Transverse colon (tissue), 4 donors: Measurements from ENCODE around the gene TNFRSF11A. TPM values are rescaled to one million over a fixed set of nuclear protein-coding genes. Genes with fewer than 3 reads are reported as not detected.
A peak's percentile ranks its signal among the peaks of the same experiment; 100 is the strongest.

Source experiments
- DNase-seq: peaks from one replicate; pipeline ENCODE4 v3.0.0-alpha.2; 2019
- H3K27ac ChIP-seq, 4 donors: fragments of 200-600 bp; sonication (generic); 2 replicates each; pipeline ENCODE4 v1.5.1; 2016 to 2018; ENCODE audit warnings: inconsistent platforms in 4 of 4
- H3K27me3 ChIP-seq: fragments of 200-600 bp; sonication (generic); 2 replicates; pipeline ENCODE4 v1.5.1; 2017; ENCODE audit warnings: inconsistent platforms
- H3K36me3 ChIP-seq, 4 donors: fragments of 200-600 bp; sonication (generic); 2 replicates each; pipeline ENCODE4 v1.5.1; 2017 to 2019; ENCODE audit warnings: inconsistent platforms in 4 of 4
- H3K4me1 ChIP-seq, 4 donors: fragments of 200-600 bp; sonication (generic); 2 replicates each; pipeline ENCODE4 v1.5.1; 2017 to 2020; ENCODE audit warnings: inconsistent platforms in 4 of 4
- H3K4me3 ChIP-seq, 4 donors: fragments of 200-600 bp; sonication (generic); 1 replicate in 1 of 4; 2 replicates in 3 of 4; pipeline versions ENCODE4 v1.5.1 to v1.6.1; 2017 to 2019; ENCODE audit warnings: inconsistent platforms in 4 of 4
- H3K9me3 ChIP-seq, 2 donors: fragments of 200-600 bp; sonication (generic); 2 replicates each; pipeline ENCODE4 v1.5.1; 2017 to 2019; ENCODE audit warnings: inconsistent platforms in 2 of 2
- EP300 ChIP-seq: sonication (generic); formaldehyde crosslinking; IDR thresholded peaks from one replicate; pipeline ENCODE4 v1.6.1; 2017; ENCODE audit warnings: antibody characterized with exemption, low read depth
- POLR2A ChIP-seq: fragments of 450-650 bp; IDR thresholded peaks from one replicate; pipeline ENCODE4 v1.6.1; 2016; ENCODE audit warnings: antibody characterized with exemption, mild to moderate bottlenecking, moderate library complexity
- POLR2AphosphoS5 ChIP-seq, 3 donors: sonication (generic); formaldehyde crosslinking; IDR thresholded peaks; one replicate each; pipeline ENCODE4 v1.6.1; 2016; ENCODE audit warnings: antibody characterized with exemption in 3 of 3
- WGBS, 2 donors: methylation state at CpG; one replicate each; pipeline ENCODE4 v1.1.5; 2018; ENCODE audit warnings: low coverage in 1 of 2; 5-methylcytosine and 5-hydroxymethylcytosine counted together
- in situ Hi-C, 4 donors: fragments of 200-750 bp; cut with MboI; loops; one replicate each; pipeline versions ENCODE4 v1.15.0 to v1.15.1; 2017; ENCODE audit warnings: low sequenced_read_pairs in 3 of 4, low pct_ligation_motif_present in 1 of 4, low pct_unique_long_range_greater_than_20kb in 1 of 4
- intact Hi-C: fragments of 100-400 bp; cut with DNase I; formaldehyde crosslinking; loops from one replicate; pipeline ENCODE4 v1.15.1; 2023; ENCODE audit warnings: low total_unique reads
- total RNA-seq, 4 donors: library from RNA; depleted of rRNA; stranded (reverse); fragments of >200 nt; gene quantifications; one replicate each; pipeline ENCODE4 v1.1.0, GENCODE V29; 2016
- TF ChIP-seq, protein P1 (sequence below), 5 experiments: fragments of 200-600 bp in 3 of 5; fragments of 450-650 bp in 2 of 5; sonication (generic) in 3 of 5; IDR thresholded peaks; 1 replicate in 2 of 5; 2 replicates in 3 of 5; pipeline ENCODE4 v1.5.1; 2016 to 2017; ENCODE audit warnings: antibody characterized with exemption in 5 of 5, inconsistent platforms in 3 of 5, mild to moderate bottlenecking in 2 of 5, moderate library complexity in 1 of 5

TNFRSF11A gene
- total RNA-seq, 4 donors from 2014 or later: 23.9 to 59.9 (median 31.6) TPM

DNA sequence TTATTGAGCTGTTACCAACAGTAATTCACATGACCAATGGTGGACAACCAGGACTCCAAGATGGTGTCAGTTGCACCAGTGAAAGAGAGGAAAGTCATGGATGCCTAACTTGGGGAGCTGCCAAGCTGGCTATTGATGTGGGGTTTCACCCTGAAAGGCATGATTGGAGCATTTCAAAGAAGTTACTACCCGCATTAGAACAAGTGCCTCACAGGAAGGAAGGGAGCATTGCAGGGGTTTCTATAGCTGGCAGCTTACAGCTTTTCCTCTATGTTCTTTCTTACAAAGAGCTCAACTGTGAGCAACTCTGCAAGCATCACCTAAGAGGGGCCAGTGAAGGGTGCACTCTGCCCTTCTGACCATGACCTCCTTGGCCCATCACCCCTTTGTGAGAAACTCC, 93.1 kb downstream of the TNFRSF11A start:
- Histone ChIP-seq H3K4me1 (peaks cover 0 to 17% (median 14%) of the 10 kb centered on the region in 4 donors), H3K27ac (no peak overlapping the region), H3K36me3 (no peaks in the 10 kb centered on the region), H3K4me3 (no peak overlapping the region), H3K9me3 (no peaks in the 10 kb centered on the region), H3K27me3 (no peaks in the 10 kb centered on the region)
- in situ Hi-C loops (no loop called here), intact Hi-C loops (no loop called here)
- WGBS, 2 donors: 73% methylated on average over 1 of the region's 1 CpG; no CpG with 5 or more reads in 1 of the 2 donors
- no peak for TF ChIP-seq POLR2AphosphoS5 (IDR thresholded peaks at IDR 0.05)
- no peak for TF ChIP-seq POLR2A
- TF ChIP-seq EP300: no peak
- TF ChIP-seq, protein P1, sequence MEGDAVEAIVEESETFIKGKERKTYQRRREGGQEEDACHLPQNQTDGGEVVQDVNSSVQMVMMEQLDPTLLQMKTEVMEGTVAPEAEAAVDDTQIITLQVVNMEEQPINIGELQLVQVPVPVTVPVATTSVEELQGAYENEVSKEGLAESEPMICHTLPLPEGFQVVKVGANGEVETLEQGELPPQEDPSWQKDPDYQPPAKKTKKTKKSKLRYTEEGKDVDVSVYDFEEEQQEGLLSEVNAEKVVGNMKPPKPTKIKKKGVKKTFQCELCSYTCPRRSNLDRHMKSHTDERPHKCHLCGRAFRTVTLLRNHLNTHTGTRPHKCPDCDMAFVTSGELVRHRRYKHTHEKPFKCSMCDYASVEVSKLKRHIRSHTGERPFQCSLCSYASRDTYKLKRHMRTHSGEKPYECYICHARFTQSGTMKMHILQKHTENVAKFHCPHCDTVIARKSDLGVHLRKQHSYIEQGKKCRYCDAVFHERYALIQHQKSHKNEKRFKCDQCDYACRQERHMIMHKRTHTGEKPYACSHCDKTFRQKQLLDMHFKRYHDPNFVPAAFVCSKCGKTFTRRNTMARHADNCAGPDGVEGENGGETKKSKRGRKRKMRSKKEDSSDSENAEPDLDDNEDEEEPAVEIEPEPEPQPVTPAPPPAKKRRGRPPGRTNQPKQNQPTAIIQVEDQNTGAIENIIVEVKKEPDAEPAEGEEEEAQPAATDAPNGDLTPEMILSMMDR (IDR thresholded peaks at IDR 0.05): no peak
- no peak for DNase-seq

DNA sequence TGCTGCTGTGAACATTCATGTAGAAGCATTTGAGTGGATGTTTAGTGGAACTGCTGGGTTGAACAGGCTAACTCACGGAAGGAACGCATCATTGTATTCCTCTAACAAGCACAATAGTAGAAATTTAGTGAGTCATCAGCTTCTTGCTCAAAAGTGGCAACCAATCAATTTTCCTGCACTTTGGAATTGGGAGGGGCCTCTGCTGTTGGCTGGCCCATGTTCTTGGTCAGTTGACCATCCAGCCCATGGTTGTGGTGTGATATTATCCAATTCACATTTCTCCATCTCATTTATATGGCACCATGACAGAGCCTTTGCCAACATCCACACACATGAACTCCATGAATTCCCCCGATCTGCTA, 95.0 kb downstream of the TNFRSF11A start:
- H3K4me3 ChIP-seq: peak overlapping the region in 1 of 4 donors; percentile 32

DNA sequence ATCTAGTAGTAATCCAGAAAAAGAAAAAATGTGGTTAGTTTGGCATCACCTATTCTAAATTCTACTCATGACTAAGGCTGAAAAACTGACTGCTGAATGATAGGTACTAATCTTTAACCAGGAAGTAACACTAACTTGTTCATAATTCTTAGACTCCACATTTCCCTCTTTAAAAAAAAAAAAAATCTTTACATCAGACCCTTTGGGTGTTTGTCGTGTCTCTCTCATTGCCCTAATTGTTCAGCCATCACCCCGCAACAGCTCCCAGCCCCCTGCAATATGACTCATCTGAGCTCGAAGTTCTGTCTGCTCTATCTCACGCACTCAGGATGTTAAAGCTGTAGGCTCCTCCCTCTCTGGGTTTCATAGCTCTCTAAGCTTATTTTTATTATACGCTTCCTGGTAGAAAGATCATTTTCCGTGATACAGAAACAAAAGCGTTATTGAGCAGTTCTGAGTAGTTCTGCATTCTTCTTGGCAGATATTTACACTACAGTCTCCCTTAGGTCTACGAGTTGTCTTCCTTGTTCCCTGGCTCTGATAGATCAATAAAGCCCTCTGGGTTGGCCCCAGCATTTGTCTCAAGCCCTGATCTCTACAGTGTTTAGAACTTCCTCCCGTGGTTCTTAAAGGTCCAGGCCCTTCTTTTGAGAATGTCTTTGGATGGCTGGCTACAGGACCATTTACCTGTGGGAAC, 95.6 kb downstream of the TNFRSF11A start:
- Histone ChIP-seq H3K9me3 (no peaks in the 10 kb centered on the region), H3K27me3 (no peaks in the 10 kb centered on the region), H3K36me3 (no peaks in the 10 kb centered on the region), H3K4me1 (peaks cover 0 to 21% (median 19%) of the 10 kb centered on the region in 4 donors), H3K27ac (peak overlapping the region; percentile 76 to 83 (median 78)), H3K4me3 (peak overlapping the region in 3 of 4 donors; percentile 7 to 32 (median 14))
- intact Hi-C loops (no loop called here), in situ Hi-C loops (no loop called here)
- 2 to 5% methylated on average over 6 to 9 of the region's 9 CpGs for WGBS, 2 donors
- TF ChIP-seq EP300 (no peak), POLR2AphosphoS5 (IDR thresholded peaks at IDR 0.05) (peak in 2 of 3 donors; percentile 47 to 56), POLR2A (peak; percentile 34)
- peak; percentile 62 for DNase-seq

More for the DNA sequence above, 95.0 kb downstream of the TNFRSF11A start:
- TF ChIP-seq POLR2A: no peak
- TF ChIP-seq, protein P1 (IDR thresholded peaks at IDR 0.05): no peak
- Histone ChIP-seq H3K4me1 (peaks cover 0 to 19% (median 16%) of the 10 kb centered on the region in 4 donors), H3K27ac (peak overlapping the region; percentile 76 to 83 (median 78)), H3K36me3 (no peaks in the 10 kb centered on the region), H3K9me3 (no peaks in the 10 kb centered on the region), H3K27me3 (no peaks in the 10 kb centered on the region)
- 49 to 60% methylated on average over 2 to 3 of the region's 3 CpGs for WGBS, 2 donors
- peak; percentile 45 for DNase-seq
- intact Hi-C loops: no loop called here
- in situ Hi-C loops: no loop called here

DNA sequence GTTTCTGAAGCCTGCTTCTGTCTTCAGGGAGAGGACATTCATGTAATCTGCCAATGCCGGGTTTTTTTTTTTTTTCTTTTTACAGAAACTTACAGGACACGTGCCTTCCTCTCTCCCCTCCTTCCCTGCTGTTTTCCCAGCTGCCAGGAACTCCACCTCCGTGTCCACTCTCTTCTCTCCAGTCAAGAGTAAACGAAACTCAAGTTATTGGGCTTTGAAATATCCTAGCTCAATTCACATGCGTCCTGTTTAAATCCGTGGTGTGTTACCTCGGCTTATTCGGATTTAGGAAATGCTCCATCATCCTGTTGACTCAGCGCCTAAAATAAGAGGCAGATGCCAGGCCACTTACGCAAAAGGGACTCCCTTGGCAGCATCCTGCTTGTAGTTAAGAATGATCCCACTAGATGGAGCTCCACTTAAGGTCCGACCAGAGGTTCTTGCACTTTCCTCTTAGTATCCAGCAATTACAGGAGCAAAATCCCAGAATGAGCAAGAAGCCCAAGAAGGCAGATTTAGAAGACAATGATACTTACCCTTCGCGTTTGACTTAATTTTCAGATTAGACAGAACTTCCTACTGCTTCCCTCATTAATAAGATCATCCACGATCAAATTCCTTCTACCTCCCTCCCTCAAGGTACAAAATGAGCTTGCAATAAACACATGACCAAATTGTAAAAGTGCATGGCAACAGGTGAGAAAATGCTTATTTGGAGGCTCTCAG, 100.5 kb downstream of the TNFRSF11A start:
- no peaks in the 10 kb centered on the region for H3K9me3 ChIP-seq
- TF ChIP-seq, protein P1 (IDR thresholded peaks at IDR 0.05): peak; percentile 73 to 88 (median 81)
- TF ChIP-seq POLR2A: no peak
- TF ChIP-seq POLR2AphosphoS5 (IDR thresholded peaks at IDR 0.05): peak in 2 of 3 donors; percentile 45 to 74
- intact Hi-C loops (loop anchor here (1.0 to 2.0 kb wide), 2 partner anchors 154 to 159 kb away; no protein-coding TSS in a partner anchor), in situ Hi-C loops (loop anchor here in 1 of 4 donors (25.0 kb wide), 1 partner anchor 162 kb away; no protein-coding TSS in a partner anchor)
- WGBS, 2 donors: 0 to 7% methylated on average over 3 to 14 of the region's 14 CpGs
- peak overlapping the region; percentile 59 to 80 (median 72) for H3K27ac ChIP-seq
- no peaks in the 10 kb centered on the region for H3K27me3 ChIP-seq
- peaks cover 0 to 19% (median 15%) of the 10 kb centered on the region in 4 donors for H3K4me1 ChIP-seq
- DNase-seq: peak; percentile 77
- no peaks in the 10 kb centered on the region for H3K36me3 ChIP-seq
- peak overlapping the region in 2 of 4 donors; percentile 7 to 29 for H3K4me3 ChIP-seq
